ENCODE results near the gene PPP1R1C.

DNA sequence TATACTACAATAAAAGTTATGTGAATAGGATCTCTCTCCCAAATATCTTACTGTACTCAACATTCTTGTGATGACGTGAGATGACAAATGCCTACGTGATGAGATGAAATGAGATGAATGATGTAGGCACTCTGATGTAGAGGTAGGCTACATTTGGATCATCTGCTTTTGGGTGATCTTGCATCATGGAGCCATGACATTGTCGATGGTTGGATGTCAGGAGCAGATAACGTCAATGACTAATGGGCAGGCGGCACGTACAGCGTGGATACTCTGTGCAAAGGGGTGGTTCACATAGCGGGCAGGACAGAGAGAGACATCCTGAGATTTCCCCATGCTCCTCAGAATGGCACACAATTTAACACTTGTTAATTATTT is 40.8 kb upstream of the PPP1R1C start:
- TF ChIP-seq, protein P1, sequence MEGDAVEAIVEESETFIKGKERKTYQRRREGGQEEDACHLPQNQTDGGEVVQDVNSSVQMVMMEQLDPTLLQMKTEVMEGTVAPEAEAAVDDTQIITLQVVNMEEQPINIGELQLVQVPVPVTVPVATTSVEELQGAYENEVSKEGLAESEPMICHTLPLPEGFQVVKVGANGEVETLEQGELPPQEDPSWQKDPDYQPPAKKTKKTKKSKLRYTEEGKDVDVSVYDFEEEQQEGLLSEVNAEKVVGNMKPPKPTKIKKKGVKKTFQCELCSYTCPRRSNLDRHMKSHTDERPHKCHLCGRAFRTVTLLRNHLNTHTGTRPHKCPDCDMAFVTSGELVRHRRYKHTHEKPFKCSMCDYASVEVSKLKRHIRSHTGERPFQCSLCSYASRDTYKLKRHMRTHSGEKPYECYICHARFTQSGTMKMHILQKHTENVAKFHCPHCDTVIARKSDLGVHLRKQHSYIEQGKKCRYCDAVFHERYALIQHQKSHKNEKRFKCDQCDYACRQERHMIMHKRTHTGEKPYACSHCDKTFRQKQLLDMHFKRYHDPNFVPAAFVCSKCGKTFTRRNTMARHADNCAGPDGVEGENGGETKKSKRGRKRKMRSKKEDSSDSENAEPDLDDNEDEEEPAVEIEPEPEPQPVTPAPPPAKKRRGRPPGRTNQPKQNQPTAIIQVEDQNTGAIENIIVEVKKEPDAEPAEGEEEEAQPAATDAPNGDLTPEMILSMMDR (IDR thresholded peaks at IDR 0.05): no peak
- no peak for TF ChIP-seq EZH2 (IDR thresholded peaks at IDR 0.05)
